IPS DF 4.7 (cell line): Measurements from ENCODE around the gene LZTS2.
"Not testable (repeated sequence)": the region's sequence is repeated elsewhere in the genome, so short reads cannot be mapped to it uniquely, and the experiment has no call there.

Source experiments
- DNase-seq: peaks from one replicate; pipeline ENCODE4 v3.0.0-alpha.2; 2013; ENCODE audit warnings: low spot score; ENCODE audit errors: extremely low read depth

LZTS2 gene

DNA sequence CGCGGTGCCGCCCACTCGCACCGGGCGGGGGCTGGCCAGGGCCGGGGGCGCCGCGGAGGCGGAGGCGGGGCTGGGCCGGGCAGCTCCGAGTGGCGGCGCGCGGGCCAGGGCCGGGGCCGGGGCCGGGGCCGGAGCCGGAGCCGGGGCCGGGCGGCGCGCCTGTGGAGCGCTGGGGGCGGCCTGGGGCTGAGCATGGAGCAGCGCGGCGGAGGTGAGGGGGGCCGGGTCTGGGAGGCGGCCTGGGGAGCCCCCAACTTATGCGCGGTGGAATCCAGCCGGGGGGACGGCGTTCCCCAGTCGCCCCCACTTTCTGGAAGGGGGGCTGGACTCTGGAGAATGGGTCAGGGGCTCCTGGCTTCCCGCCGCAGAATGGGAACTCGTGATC lies at the start of gene LZTS2:
Gene LZTS2, plus strand, starts transcription at position 67 of the 385 bp plus-strand sequence. CDS start 2,731 bp downstream, outside the sequence.
- DNase-seq, result no peak

DNA sequence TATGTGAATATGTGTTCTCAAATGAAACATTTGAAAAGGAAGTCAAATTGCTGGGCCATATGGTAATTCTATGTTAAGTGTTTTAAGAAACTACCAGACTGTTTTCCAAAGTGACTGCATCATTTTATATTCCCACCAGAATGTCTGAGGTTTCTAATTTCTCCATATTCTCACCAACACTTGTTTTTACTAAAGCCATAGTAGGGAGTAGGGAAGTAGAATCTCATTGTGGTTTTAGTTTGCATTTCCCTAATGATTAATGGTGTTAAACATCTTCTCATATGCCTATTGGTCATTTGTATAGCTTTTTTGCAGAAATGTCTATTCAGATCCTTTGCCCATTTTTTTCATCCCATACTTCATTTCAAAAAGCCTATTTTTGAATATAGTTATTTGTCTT lies 39.4 kb upstream of the LZTS2 start:
- no peak for DNase-seq

GRCh38 chr10:100962351-100963080 lies 37.1 kb upstream of the LZTS2 start:
- no peak for DNase-seq

DNA sequence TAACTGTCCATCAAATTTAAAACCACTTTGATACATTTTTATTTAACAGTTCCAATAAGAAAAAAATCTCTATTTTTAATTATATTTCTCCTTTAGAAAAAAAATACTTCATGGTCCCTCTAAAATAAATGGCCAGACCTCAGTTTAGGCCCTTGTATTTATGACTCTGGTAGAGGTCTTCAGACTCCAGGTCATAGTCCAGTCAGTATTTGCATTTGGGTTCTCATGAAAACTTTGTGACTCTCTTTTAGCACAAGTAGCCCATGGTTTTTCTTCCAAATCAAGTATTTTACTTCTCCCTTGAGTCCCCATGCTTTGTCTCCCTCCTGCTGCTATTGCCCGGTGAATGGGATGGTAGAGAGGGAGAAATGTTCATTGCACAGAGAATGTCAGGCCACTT lies 35.8 kb upstream of the LZTS2 start:
- no peak for DNase-seq

GRCh38 chr10:100965820-100966219 lies 33.8 kb upstream of the LZTS2 start:
- no peak for DNase-seq

- no peak for DNase-seq
Measured at GRCh38 chr10:100966887-100967286, 32.7 kb upstream of the LZTS2 start.

DNA sequence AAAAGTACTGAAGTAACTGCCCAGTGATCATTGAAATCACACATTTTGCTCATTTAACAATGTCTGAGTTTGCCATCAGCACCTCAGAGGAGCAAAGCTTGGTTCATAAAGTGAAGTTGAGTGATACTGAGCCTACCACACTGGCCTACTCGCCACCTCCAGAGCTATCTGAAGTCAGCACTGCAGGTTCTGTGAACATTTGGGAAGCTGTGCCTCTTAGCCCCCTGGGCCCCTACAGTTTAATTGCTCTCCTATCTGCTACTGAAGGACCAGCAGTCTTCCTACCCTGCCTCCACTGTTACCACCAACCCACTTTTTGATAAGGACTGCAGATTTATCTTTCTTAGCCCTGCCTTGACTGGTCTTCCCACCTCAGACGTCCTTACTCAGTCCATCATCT lies 32.3 kb upstream of the LZTS2 start:
- DNase-seq, result no peak

GRCh38 chr10:100968062-100968736 lies 31.4 kb upstream of the LZTS2 start:
- no peak for DNase-seq

GRCh38 chr10:100968863-100969186 lies 30.8 kb upstream of the LZTS2 start:
- DNase-seq, result no peak

DNA sequence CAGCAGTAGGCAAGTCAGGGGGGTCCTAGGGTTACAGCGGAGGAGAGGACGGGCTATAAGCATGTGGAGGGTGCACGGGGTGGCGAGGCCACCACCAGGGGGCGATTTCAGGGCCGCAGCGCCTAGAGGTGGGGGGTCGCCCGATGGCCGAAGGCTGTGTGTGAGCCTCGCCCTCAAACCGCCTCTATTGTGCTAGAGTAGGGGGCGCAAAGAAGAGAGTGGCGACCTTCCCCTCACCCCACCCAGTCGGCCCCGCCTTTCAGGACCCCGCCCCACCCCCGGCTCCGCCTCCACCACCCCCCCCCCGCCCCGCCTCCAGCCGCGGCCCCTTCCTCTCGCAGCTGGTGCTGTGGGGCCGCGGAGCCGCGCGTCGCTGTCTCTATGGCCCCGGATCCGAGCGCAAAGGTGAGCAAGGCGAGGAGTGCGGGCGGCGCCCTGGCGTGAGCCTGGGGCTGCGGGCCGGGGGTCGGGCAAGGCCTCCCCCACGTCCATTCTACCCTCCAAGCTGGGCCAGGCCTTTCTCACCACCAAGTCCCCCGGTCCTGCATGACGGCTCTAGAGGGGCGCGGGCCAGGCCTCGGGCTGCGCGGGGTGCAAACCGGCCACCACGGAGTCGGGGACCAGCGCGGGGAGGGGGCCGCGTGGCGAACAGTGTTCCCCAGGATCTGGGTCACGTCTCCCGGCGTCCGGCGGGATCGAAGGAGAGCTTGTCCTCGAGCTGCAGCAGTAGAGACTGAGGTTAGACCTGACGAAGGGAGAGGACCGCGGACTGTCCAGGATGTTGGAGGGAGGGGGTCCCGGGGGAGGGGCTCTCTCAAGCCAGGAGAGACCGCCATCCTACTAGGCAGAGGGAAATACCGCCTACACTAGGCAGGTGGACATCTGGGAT lies 30.2 kb upstream of the LZTS2 start, which contains the start of gene SEMA4G:
Gene SEMA4G, plus strand, starts transcription at position 318 of the 889 bp plus-strand sequence. CDS start 3,409 bp downstream, outside the sequence.
- no peak for DNase-seq

DNA sequence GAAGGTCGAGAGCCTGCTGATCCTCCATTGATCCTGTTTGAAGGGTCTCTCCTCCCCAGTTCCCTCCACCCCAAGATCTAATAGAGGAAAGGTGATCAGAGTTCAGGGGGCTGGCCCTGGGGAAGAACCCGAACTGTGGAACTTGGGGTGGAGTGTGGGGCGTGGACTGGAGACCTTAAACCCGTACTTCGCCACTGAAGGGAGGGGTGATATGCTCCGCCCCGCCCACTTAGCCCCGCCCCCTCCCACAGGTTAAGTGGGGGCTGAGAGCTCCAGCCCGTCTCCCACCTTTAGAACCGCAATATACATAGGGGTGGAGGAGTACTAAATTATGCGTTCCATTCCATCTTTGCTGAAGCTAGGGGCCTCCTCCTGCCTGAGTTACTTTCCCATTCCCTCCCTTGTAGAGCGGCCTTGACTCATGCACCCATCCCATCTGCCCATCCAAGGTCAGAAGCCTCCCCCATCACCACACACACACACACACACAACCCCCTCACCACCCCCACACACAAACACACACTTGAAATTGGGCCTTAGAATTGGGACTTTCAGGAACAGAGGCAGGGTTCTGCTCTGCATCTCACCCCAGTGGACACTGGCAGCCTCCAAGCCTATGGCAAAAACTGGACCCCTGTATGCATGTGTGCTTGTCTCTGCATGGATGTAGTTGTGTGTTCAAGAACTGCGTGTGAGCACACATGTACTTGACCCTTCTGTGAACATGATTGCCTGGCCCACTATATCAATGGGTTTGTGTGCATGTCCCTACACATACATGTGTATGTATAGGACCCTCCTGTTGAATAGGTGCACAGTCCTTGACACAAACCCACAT lies 29.3 kb upstream of the LZTS2 start:
- no peak for DNase-seq

DNA sequence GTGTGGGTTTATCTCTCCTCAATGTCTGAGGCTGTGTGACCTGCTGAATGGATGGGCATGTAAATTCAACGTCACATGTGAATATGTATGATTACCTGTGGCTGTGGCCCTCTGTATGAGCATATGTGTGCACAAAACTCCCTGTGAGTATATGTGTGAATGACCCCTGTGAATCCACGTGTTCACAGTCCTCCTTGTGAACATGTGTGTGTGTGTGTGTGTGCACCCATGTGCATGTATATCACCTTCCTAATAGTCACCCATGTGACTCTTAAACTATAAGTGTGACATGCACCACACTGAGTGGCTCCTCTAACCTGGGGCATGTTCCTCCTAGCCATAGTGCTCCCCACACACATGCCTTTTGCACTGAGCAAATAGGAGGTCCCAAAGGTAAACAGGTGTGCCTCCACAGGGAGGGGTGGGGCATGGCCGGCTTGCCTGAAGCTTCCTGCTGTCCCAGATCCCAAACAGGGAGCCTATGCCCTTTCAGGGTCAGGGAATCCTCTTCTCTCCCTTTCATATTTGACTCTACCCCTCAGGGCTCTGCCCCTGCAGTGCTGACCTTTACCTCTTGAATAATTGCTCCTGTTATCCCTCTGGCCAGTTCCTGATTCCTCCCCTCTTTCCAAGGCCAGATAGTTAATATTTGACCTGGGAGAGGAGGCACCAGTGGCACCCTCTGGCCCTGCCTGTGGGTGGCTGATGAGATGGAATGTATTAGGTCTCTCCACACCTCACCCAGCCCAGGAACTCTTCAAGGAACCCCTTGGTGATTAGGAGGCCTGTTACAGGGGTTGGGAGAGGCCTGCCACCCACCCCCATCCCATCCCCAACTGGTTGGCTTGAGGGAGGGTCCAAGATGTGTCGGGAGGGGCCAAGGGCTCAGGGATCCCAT lies 28.4 kb upstream of the LZTS2 start:
- DNase-seq, result no peak

- DNase-seq, result no peak
Measured at GRCh38 chr10:100972115-100972903, 27.3 kb upstream of the LZTS2 start.

DNA sequence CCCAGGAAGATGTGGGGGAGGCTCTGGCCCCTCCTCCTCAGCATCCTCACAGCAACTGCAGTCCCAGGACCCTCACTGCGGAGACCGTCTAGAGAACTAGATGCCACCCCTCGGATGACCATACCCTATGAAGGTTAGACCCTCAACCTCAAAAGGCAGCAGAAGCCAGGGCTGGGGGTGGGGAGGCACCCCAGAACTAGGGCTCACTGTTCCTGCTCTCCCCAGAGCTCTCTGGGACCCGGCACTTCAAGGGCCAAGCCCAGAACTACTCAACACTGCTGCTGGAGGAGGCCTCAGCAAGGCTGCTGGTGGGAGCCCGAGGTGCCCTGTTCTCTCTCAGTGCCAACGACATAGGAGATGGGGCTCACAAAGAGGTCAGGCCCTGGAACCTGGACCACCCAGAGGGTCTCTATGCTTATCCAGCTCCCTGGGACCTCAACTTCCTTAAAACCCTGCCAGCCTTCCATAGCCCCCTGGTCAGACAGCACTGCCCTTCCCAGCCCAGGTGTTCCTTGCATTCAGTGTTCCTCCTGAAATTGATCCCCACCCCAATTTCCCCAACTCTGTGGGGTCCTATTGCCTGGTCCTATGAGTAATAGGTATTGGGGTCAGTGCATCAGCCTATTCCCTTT lies 26.6 kb upstream of the LZTS2 start:
- DNase-seq, result no peak

- not testable (repeated sequence) for DNase-seq
Measured at GRCh38 chr10:100975397-100975796, 24.2 kb upstream of the LZTS2 start.

- DNase-seq, result no peak
Measured at GRCh38 chr10:100976906-100977305, 22.7 kb upstream of the LZTS2 start.

DNA sequence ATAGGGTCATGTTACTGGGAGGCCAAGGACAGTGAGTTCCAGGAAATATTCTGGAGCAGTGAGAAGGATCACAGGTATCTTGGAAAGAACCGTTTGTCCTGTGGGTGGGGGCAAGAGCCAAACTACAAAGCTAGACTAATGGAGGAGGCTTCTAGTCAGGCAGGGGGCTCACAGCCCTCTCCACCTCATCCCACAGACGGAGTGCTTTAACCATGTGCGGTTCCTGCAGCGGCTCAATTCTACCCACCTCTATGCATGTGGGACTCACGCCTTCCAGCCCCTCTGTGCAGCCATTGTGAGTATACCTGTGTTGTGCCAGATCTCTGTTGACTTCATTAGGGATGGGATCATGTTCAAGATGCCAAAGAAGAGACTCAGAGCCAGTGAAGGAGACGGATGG lies 22.2 kb upstream of the LZTS2 start:
- no peak for DNase-seq

DNA sequence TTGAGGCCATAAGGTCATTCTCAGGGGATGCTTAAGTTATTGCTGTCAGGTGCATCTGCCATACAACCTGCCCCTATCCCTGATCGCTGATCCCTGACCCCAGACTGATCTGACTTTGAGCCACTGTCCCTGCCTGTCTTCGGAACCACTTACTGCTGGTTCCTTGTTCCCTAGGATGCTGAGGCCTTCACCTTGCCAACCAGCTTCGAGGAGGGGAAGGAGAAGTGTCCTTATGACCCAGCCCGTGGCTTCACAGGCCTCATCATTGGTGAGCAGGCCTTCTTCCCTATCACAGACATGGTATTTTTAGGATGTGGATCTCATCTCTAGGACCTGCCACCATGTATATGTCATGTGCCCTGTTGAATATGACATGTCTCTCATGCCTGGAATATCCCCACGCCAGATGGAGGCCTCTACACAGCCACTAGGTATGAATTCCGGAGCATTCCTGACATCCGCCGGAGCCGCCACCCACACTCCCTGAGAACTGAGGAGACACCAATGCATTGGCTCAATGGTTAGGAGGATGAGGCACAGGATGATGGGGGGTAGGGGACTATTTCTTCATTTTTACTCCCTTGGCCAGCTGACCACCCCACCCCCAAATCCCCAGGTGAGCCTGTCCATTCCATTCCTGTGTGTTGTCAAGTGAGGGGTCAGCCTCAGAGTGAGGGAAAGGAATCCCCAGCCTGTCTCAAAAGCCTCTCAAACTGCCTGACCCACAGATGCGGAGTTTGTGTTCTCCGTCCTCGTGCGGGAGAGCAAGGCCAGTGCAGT lies 21.3 kb upstream of the LZTS2 start:
- no peak for DNase-seq
